ENCODE measurements around the gene MT1M.

GRCh38 chr16:56623637-56624036 is 8.8 kb upstream of the MT1M start:
- TF ChIP-seq, protein P1, sequence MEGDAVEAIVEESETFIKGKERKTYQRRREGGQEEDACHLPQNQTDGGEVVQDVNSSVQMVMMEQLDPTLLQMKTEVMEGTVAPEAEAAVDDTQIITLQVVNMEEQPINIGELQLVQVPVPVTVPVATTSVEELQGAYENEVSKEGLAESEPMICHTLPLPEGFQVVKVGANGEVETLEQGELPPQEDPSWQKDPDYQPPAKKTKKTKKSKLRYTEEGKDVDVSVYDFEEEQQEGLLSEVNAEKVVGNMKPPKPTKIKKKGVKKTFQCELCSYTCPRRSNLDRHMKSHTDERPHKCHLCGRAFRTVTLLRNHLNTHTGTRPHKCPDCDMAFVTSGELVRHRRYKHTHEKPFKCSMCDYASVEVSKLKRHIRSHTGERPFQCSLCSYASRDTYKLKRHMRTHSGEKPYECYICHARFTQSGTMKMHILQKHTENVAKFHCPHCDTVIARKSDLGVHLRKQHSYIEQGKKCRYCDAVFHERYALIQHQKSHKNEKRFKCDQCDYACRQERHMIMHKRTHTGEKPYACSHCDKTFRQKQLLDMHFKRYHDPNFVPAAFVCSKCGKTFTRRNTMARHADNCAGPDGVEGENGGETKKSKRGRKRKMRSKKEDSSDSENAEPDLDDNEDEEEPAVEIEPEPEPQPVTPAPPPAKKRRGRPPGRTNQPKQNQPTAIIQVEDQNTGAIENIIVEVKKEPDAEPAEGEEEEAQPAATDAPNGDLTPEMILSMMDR (conservative IDR thresholded peaks at IDR 0.05; ENCODE audit: low read length): no peak
- TF ChIP-seq EZH2phosphoT487 (IDR thresholded peaks at IDR 0.05; ENCODE audit: borderline replicate concordance, low read depth, low read length): no peak

Measured in OCI-LY7 (cell line).